Measurements from ENCODE around the gene C2CD3.

Gene C2CD3

DNA sequence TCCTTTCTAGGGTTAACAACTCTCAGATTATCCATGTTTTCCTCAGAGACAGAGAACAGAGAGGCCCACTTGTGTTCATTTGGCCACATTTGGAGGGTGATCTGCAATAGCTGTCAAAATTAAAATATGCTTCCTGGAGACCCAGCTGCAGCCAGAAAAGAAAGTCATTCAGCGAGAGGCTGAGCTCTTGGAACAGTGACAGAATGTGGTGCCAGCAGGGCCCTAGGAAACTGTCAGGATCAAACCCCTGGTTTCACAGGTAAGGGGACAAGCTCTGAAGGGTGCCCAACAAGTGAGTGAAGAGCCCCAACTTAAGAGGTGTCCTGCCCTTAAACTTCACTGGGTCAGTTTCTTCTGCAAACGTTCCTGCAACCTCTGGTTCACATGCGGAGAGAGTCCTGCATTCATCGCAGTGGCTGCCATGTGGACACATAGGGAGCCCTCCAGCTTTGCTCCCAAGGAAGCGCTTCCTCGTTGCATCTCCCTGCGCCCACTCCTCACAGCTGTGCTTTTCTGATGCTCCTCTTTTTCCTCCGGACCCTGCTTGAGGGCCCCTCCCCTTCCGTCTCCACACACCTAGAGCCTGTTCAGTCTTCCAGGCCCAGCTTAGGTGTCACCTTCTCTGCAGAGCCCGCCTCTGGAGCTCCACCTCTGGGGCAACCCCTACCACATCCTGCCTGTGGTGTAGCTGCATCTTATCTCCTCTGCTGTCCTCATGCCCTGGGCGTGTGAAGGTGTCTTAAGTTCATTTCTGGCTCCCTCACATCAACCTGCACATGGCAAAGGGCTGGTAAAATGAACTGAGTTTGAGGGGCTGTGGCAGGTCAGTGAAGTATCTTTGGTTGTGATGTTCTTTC lies 165.8 kb downstream of the C2CD3 start:
- TF ChIP-seq, protein P1, sequence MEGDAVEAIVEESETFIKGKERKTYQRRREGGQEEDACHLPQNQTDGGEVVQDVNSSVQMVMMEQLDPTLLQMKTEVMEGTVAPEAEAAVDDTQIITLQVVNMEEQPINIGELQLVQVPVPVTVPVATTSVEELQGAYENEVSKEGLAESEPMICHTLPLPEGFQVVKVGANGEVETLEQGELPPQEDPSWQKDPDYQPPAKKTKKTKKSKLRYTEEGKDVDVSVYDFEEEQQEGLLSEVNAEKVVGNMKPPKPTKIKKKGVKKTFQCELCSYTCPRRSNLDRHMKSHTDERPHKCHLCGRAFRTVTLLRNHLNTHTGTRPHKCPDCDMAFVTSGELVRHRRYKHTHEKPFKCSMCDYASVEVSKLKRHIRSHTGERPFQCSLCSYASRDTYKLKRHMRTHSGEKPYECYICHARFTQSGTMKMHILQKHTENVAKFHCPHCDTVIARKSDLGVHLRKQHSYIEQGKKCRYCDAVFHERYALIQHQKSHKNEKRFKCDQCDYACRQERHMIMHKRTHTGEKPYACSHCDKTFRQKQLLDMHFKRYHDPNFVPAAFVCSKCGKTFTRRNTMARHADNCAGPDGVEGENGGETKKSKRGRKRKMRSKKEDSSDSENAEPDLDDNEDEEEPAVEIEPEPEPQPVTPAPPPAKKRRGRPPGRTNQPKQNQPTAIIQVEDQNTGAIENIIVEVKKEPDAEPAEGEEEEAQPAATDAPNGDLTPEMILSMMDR (IDR thresholded peaks at IDR 0.05; ENCODE audit: low read depth, low read length), result no peak
- H3K4me3 ChIP-seq (ENCODE audit: low read depth, low read length), result no peak overlapping the region

DNA sequence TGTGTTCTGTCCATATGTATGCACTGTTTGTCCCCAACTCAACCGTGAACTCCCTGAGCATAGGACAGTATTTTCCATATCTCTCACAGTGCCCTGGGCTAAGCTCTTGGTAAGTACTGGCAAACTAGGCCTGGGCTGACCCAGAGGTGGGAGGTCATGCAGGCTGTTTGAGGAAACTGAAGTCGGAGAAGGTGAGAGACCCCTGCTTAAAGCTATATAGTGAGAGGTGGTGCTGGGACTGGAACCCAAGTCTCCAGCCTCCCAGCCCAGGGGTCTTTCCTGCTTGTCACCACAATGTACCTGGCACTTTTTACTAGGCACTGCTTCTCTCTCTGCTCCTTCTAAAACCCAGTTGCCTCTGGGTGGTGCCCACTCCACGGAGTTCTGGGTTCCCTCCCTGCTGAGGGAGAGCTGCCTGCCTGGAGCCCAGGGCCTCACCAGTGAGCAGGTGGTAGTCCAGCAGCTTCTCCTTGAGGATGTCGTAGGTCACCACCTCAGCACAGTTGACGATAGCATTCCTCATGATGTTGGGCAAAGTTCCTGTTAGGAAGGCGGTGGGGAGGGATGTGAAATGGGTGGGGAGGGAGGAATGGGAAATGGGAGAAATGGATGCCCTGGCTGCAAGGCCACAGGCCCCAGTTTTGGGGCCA lies 166.6 kb downstream of the C2CD3 start:
- H3K4me3 ChIP-seq (ENCODE audit: low read depth, low read length), result no peak overlapping the region
- TF ChIP-seq, protein P1 (IDR thresholded peaks at IDR 0.05; ENCODE audit: low read depth, low read length), result no peak

DNA sequence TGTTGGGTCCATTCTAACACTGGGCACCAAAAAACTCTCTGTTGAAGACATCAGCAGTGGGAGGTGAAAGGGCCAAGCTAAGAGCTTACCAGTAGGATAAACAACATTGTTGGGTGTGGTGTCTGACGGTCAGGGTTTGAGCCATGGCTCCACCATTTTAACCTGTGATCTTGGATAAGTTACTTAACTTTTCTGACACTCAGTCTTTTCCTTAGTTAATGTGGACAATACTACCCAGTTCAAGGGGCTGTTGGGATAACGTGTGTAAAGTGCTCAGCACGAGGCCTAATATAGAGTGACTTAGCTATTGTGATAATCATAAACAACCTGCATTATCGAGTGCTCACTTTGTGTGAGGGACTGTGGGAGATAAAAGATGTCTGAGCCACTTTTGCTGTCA lies 168.0 kb downstream of the C2CD3 start:
- H3K4me3 ChIP-seq (ENCODE audit: low read depth, low read length), result no peak overlapping the region
- TF ChIP-seq, protein P1 (IDR thresholded peaks at IDR 0.05; ENCODE audit: low read depth, low read length), result no peak

- TF ChIP-seq, protein P1 (IDR thresholded peaks at IDR 0.05; ENCODE audit: low read depth, low read length), result no peak
- H3K4me3 ChIP-seq (ENCODE audit: low read depth, low read length), result no peak overlapping the region
Measured at GRCh38 chr11:74001822-74002286, 168.9 kb downstream of the C2CD3 start.

GRCh38 chr11:74000307-74001133 lies 170.3 kb downstream of the C2CD3 start:
- TF ChIP-seq, protein P1 (IDR thresholded peaks at IDR 0.05; ENCODE audit: low read depth, low read length), result no peak
- H3K4me3 ChIP-seq (ENCODE audit: low read depth, low read length), result no peak overlapping the region

GRCh38 chr11:73999581-74000306 lies 171.1 kb downstream of the C2CD3 start:
- H3K4me3 ChIP-seq (ENCODE audit: low read depth, low read length), result no peak overlapping the region
- TF ChIP-seq, protein P1 (IDR thresholded peaks at IDR 0.05; ENCODE audit: low read depth, low read length), result no peak

Data from WI38 (cell line).